Cortex of kidney (tissue), 1 donor: Measurements from ENCODE around the gene ANKRD60.

ENCODE experiments used
- DNase-seq: peaks from one replicate; lab custom pipeline; 2025; lab: John Stamatoyannopoulos, UW

ANKRD60 gene

GRCh38 chr20:58223358-58223941, 5.0 kb downstream of the ANKRD60 start:
- no peak for DNase-seq

DNA sequence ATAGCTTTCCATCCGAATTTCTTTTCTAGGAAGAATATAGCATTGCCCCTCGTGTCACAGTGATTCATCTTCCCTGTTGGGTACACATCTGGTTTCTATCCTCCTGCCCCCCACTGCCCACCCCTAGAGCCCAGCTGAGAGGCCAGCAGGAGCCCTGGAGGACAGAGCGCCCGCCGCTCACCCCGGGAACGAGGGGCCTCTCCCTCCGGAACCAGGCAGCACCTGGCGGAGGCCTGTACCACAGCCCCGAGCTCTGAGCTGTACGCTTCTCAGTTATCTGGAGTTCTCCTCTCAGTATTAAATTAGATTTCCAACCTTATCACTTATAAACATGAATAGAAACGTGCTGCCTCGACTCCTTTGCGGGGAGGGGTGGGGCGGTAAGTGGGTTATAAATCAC, 6.0 kb downstream of the ANKRD60 start:
- no peak for DNase-seq

GRCh38 chr20:58219342-58219700, 9.1 kb downstream of the ANKRD60 start:
- DNase-seq = no peak

GRCh38 chr20:58218665-58219341, 9.7 kb downstream of the ANKRD60 start:
- DNase-seq = no peak

DNA sequence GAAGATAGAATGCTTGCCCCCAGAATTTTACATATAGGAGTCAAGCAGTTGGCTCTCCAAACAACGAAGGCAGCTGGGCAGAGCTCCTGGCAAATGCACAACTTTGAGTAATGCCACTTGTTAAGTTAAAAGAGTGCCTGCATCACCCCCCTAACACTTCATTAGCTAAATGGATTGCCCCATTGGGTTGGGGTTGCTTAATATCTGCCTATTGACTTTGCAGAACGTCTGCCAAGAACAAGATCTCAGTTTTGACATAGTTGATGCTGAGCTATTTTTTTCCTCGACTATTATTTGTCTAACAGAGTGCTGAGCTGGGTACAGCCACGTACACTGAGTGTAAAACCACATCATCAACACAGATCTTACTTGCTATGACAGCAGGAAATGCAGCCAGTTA, 12.1 kb downstream of the ANKRD60 start:
- no peak for DNase-seq

GRCh38 chr20:58215116-58215515, 13.3 kb downstream of the ANKRD60 start:
- DNase-seq = no peak

GRCh38 chr20:58214310-58214709, 14.1 kb downstream of the ANKRD60 start:
- no peak for DNase-seq

GRCh38 chr20:58213716-58214115, 14.7 kb downstream of the ANKRD60 start:
- no peak for DNase-seq

DNA sequence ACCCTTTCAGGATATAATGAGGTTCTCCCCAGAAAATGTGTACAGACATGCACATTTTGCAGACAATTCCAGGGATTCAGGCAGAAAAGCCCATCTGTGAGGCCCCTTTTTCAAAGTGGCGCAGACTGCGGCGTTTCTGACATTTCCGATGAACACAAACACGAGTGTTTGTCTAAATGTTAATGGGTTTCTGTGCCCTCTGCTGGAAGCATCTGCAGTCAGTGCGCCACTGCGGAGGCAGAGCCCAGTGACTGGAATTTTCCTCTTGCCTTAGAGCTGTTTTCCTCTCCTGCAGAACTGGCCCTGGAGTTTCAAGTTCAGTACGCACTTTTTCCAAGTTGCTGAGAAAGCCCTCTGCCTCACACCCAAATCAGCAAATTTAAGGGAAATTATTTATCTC, 15.3 kb downstream of the ANKRD60 start:
- no peak for DNase-seq

GRCh38 chr20:58212636-58213035, 15.8 kb downstream of the ANKRD60 start:
- DNase-seq = no peak

GRCh38 chr20:58210398-58210747, 18.1 kb downstream of the ANKRD60 start:
- DNase-seq = no peak

- DNase-seq = peak; percentile 42
Measured at GRCh38 chr20:58209652-58210397, 18.6 kb downstream of the ANKRD60 start.

DNA sequence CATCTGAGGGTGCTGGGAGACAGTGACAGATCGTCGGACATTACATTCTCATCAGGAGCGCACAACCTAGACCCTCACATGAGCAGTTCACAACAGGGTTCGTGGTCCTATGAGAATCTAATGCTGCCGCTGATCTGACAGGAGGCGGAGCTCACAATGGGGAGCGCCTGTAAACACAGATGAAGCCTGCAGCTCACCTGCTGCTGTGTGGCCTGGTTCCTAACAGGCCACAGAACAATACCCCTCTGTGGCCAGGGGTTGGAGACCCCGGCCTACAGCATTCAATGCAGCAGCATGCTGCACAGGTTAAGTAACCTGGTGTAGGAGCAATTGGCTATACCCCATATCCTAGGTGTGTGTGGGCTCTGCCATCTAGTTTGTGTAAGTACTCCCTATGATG, 19.5 kb downstream of the ANKRD60 start:
- DNase-seq = no peak

- DNase-seq = no peak
Measured at GRCh38 chr20:58205850-58206249, 22.6 kb downstream of the ANKRD60 start.

DNA sequence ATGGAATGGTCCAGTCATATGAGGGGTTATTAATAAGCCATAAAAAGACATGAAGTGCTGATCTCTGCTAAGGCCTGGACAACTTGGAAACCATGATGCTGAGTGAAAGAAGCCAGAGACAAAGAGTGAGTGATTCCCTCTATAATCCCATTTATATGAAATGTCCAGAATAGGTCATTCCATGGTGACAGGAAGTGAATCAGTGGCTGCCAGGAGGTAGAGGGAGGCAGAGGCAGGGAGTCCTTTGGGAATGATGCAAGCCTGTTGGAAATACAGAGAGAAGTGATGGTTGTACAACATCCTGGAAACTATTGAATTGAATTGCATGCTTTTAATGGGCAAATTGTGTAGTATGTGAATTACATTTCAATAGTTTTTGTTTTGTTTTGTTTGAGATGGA, 26.4 kb downstream of the ANKRD60 start:
- DNase-seq = no peak

- DNase-seq = no peak
Measured at GRCh38 chr20:58201616-58202015, 26.8 kb downstream of the ANKRD60 start.

DNA sequence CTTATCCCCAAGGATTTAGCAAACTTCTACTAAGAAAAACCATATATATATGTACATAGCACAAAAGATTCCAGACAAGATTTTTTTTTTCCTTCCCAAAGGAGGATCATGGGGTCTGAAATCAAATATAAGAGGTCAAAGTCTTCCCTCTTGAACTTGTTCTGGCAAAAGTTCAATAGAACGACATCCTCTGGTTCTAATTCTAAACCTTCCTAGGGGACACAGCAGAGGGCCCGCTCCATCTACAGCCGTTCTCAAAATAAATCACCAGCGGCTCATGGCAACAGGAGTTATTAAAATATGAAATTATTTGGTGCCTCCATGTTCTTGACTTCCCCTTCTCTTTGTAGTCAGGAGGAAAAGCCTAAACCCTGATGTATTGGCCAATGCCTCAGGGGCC, 29.0 kb downstream of the ANKRD60 start:
- no peak for DNase-seq

- no peak for DNase-seq
Measured at GRCh38 chr20:58198901-58199355, 29.5 kb downstream of the ANKRD60 start.

DNA sequence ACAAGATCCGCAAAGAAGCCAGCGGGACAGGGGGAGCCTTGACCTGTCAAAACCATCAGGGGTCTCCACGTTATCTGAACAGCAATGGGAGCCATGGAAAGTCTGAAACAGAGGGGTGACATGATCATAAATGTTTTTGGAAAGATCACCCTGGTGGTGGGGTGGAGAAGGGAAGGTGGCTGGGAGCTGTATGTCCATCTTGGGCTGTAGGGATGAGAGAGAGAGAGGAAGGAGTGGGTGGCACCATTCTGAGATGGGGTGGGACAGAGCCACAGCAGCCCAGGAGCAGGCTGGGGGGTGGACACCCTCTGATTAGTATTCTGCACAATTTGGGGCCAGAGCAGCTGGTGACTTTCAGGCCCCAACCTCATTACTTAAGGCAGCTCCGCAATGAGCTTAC, 30.1 kb downstream of the ANKRD60 start:
- no peak for DNase-seq

- no peak for DNase-seq
Measured at GRCh38 chr20:58197185-58197469, 31.3 kb downstream of the ANKRD60 start.

DNA sequence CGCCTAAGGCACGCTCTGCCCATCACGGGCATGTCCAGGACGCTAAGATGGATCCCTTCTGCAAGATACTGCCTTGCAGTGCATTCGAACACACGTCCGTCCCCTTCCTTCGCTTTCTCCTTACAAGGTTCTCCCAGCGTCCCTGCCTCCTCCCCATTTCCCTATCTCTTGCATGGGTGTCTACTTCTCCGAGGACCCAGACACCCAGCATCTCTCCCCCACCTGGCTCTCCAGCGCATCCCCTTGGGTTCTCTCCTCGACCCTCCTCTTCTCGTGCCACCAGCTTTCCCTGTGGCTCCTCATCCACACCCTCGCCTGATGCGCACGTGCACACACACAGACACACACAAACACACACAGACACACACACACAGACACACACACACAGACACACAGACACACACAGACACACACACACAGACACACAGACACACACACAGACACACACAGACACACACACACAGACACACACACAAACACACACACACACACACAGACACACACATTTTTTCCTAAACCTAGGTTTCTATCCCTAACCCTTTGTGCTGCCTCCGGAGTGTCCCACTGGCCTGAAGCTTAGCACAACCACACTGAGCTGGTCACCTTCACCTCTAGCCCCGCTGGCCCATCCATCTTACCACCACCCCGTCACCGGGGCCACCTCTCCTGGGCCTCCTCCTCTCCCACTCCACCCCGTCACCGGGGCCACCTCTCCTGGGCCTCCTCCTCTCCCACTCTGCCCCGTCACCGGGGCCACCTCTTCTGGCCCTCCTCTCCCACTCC, 31.9 kb downstream of the ANKRD60 start:
- no peak for DNase-seq

- no peak for DNase-seq
Measured at GRCh38 chr20:58195047-58195446, 33.4 kb downstream of the ANKRD60 start.
